ENCODE results near the gene AK5. TPM values are rescaled to one million over a fixed set of nuclear protein-coding genes. Genes with fewer than 3 reads are reported as not detected.

Gene AK5
- total and polyA plus RNA-seq, 2 of the 13 experiments (the other 11 are each of a cell fraction or from before 2014, with no cell fraction given): not detected

GRCh38 chr1:77239311-77239710 lies 42.5 kb upstream of the AK5 start:
- CTCF ChIA-PET (ENCODE audit: low intra/inter-chr PET ratio, low total read pairs): no interaction called here
- no peak for DNase-seq (ENCODE audit: low spot score)
- Histone ChIP-seq H3K79me2 (ENCODE audit: insufficient read depth, low read length) (no peaks in the 10 kb centered on the region), H3K4me1 (ENCODE audit: insufficient read depth, low read length) (no peaks in the 10 kb centered on the region), H3K9me3 (ENCODE audit: low read length) (no peaks in the 10 kb centered on the region), H2AFZ (ENCODE audit: low read length) (no peak overlapping the region), H3K36me3 (replicated peaks in 1 of 2; ENCODE audit: control insufficient read depth in 1 of 2, insufficient read depth in 2 of 2, low read length in 2 of 2) (no peaks in the 10 kb centered on the region), H3K4me2 (ENCODE audit: low read depth, low read length) (no peak overlapping the region), H3K9ac (ENCODE audit: insufficient read depth, low read depth, low read length) (no peak overlapping the region), H3K27ac (ENCODE audit: extremely low read length, insufficient read depth, low read length) (no peak overlapping the region), H4K20me1 (ENCODE audit: insufficient read depth, low read length) (no peaks in the 10 kb centered on the region), H3K4me3 (replicated peaks in 1 of 3; ENCODE audit: insufficient read depth in 1 of 3, low read depth in 2 of 3, low read length in 3 of 3) (no peak overlapping the region), H3K27me3 (ENCODE audit: control insufficient read depth in 1 of 2, insufficient read depth in 2 of 2, low read length in 2 of 2) (no peaks in the 10 kb centered on the region; a peak in 1 of 5 replicates)
- WGBS (ENCODE audit: low lambda C conversion rate): 6% methylated on average over 3 of the region's 3 CpGs
- in situ Hi-C loops (cut with HindIII; ENCODE audit: extremely low pct_ligation_motif_present, low pct_unique_long_range_greater_than_20kb) (no loop called here), intact Hi-C loops (cut with micrococcal nuclease; ENCODE audit: unreplicated experiment) (no loop called here)
- FAIRE-seq: no peak
- POLR2A ChIA-PET: no interaction called here
- ATAC-seq: no peak
- BruUV-seq (replicated peaks): no TSS peak
- no peak for TF ChIP-seq SMYD3 (CRISPR knock-in tag; IDR thresholded peaks at IDR 0.05)
- TF ChIP-seq STAT6 (CRISPR knock-in tag; IDR thresholded peaks at IDR 0.05; ENCODE audit: borderline replicate concordance): no peak
- TF ChIP-seq THAP8 (CRISPR knock-in tag; IDR thresholded peaks at IDR 0.05; ENCODE audit: borderline replicate concordance): no peak
- TF ChIP-seq ZNF274 (CRISPR knock-in tag; IDR thresholded peaks at IDR 0.05): no peak
- TF ChIP-seq LRRFIP1 (CRISPR knock-in tag; conservative IDR thresholded peaks at IDR 0.05): no peak
- TF ChIP-seq GLI4 (CRISPR knock-in tag; IDR thresholded peaks at IDR 0.05; ENCODE audit: borderline replicate concordance): no peak
- no peak for TF ChIP-seq CAMTA2 (CRISPR knock-in tag; IDR thresholded peaks at IDR 0.05; ENCODE audit: borderline replicate concordance)
- no peak for TF ChIP-seq CERS6 (CRISPR knock-in tag; IDR thresholded peaks at IDR 0.05)
- no peak for TF ChIP-seq RBFOX2 (IDR thresholded peaks at IDR 0.05; ENCODE audit: low read depth, low read length)
